CD4-positive, alpha-beta T cell treated with Interleukin-6 for 4 hours (primary cell): ENCODE measurements around the gene RTF1.
A peak's percentile ranks its signal among the peaks of the same experiment; 100 is the strongest.

Experiments
- DNase-seq: peaks from one replicate; pipeline ENCODE4 v3.0.0-alpha.2; 2020; ENCODE audit warnings: mixed read lengths

Gene RTF1

DNA sequence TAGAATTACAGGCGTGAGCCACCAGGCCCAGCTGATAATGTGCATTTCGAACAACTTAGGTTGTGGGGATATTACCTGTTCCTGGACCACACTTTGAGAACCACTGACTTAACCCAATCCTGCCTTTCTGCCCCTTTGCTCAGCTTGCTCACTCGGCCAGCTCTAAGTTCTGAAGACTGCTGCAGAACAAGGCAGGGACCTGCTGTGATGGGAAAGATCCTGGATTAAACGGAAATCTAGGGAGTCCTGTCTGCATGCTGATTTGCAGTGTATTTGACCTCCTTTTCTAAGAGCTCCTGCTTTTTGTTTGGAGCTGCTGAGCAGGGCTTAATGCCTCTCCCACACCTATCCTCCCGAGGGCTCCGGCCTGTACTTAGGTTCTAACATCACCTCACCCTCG lies 93.8 kb downstream of the RTF1 start:
- no peak for DNase-seq

DNA sequence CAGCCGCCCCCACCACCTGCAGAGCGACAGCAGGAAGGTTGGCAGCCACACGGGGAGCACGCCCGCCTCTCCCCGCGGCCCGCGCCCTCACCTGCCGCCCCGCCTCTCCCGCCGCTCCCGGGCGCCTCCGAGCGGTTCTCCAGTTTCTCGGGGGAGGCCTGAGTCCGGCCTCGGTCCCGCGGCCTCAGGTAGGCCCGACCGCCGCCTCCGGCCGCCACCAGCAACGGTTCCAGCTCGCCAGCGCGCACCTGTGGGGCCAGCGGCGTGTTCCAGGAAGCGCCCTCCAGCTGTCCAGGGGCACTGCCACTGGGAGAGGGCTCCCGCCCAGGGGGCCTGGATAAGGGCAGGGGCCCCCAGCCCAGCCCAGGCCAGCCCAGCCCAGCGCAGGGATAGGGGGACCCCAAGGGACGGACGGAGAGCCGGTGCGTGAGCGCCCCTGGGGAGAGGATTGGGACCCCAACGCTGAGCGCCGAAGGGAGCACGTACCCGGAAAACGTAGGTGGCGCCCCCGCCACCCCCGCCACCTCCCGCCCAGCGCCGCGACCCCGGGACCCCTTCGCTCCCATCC lies 94.5 kb downstream of the RTF1 start:
- DNase-seq, result no peak

DNA sequence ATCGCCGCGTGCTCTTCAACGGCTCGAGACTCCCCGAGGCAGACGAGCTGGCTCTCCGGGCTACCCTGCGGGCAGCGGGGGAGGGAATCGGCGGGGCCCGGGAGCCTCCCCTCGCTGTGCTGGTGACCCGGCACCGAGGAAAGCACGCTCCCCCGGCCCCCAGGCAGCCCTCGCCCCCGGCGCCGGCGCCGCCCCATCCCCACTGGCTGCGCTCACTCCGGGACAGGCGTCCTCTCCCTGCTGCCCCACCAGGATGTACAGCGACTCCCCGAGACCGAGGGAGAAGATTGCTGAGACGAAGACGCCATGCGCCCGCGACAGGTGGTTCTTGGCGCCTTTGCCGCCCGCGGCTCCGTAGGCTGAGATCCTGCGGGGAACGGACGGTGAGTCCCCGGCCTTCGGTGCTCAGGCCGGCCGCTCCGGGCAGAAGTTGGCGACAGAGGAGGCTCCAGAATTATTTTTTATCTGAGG lies 95.0 kb downstream of the RTF1 start:
- DNase-seq, result peak; percentile 29

DNA sequence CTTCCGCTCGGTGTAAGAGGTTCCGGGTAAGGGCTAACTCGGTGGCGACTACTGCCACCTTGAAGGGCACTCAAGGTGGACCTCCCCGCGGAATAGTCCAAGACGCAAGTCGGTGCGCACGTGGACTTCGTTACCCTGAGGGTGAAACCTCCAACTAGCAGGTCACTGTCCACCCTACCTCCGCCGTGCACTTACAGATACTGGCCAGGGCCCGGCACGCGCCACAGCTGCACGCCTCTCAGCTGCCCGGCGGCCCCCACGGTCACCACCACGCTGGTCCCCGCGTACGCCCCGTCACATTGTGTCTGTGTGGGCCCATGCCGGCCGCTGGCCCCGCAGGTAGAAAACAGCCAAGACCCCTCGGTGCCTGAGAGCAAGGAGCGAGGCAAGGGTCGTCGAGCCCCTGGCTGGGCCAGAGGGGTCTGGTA lies 95.6 kb downstream of the RTF1 start:
- no peak for DNase-seq

DNA sequence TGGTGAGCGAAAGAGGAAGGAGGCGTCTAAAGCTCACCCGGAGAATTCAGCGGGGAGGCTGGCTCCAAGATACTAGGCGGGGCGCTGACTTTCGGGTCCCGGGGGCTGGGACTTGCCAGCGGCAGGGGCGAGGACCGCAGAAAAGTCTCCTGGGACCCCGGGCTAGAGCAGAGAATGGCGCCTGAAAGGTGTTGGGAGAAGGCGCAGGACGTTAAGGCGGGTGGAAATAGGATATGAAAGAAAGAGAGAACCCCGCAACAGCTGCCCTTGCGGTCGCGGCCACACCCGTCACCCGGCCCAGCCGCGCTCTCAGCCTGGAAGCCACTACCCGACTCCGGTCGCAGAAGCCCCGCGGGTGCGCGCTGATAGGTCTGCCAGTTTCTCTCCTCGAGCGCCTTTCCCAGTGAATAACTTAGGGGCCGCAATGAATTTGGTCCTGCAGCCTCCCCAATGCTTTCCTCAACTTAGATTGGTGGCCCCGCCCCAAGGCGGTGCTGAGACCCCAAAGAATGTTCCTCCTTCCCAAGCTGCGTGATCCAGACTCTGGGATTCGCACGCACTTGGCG lies 96.1 kb downstream of the RTF1 start:
- DNase-seq, result peak; percentile 43

DNA sequence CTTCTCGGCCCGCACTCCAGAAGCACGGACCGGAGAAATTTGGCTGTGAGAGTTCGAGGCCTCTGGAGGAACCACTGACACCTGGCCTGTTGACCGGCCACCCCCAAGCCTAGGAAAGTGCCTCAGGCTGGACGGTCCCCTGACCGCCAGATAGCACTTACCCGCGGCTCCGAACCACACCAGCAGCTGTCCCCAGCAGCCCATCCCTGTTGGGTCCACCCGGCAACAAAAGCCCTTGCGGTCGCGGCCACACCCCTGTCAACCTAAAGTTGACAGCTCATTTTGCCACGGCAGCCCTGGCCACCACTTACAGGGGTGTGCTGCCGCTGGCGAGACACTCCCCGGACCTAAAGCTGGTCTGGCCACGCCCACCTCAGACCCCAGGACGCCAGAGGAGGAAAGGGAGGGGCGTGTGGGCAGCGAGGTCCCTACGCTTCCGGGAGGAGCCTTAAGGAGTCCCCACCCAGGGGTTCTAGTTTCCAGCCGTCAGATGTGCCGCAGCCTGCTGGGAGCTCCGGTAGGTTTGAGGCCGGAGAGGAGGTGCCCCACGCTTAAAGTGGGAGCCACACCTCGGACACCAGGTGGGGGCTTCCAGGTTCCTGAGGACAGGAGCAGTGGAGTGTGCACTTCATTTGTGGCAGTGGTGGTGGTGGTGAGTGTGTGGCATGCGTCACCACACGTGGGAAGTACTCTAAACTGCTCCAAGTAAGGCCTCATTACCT lies 96.8 kb downstream of the RTF1 start, which contains the start of gene LTK:
Gene LTK (minus strand): TSS at position 322 of the 722 bp plus-strand sequence. CDS start 118 bp downstream, at position 204.
- DNase-seq, result peak; percentile 24

DNA sequence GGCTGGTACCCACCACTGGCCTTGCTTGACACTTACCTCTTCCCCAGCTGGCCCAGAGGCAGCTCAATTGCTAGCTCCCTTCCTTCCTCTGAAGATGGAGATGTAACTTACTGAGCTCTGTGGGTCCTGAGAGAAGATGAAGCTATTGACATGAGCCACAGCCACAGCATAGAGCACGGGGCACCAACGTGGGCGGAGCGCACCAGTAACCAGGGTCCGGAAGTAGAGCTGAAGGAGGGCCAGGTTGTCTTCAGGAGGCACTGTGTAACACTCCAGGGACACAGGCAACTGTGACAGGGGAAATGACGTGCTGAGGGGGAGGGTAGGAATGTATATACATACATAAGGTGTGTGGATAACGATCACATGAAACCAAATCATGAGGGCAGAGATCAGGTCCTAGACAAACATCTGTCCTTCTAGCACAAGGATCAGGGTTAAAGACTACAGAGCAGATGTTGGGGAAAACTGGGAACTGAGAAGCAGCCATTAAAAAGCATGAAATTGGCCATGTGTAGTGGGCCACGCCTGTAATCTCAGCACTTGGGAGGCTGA lies 101.1 kb downstream of the RTF1 start:
- no peak for DNase-seq

DNA sequence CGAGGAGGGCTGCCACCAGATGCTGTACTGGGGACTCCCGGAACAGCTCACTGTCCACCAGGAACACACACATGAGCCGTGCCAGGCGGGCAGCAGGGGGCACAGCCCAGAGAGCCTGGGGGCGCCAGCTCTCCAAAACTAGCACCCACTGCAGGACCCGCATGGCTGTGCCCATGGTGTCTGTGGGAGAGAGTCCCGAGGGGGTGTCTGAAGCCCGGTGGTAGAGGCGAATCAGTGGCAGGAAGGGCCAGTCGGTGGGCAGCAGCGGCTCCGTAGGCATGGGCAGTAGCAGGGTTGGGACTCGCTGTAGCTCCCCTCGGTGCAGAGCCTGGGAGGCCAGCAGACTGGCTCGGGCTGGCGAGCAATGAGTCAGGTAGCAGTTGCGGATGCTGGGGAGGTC lies 103.7 kb downstream of the RTF1 start:
- no peak for DNase-seq

DNA sequence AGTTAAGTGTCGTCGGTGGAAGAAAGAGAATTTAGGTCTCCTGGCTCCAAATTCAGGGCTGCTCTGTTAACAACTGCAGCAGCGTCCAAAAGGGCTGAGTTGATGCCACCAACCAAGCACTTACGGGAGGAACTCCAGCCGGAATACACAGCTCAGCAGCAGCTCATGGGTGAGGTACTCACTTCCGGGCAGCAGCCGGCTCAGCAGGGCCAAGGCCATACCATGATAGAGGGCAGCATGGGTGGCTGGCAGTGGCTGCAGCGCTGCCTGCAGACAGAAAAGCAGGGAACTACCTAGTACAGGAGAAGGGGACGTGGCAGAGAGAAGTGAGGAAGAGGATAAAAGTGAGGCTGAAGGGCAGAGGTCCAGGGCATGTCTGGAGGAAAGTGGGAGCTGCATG lies 104.7 kb downstream of the RTF1 start:
- no peak for DNase-seq

DNA sequence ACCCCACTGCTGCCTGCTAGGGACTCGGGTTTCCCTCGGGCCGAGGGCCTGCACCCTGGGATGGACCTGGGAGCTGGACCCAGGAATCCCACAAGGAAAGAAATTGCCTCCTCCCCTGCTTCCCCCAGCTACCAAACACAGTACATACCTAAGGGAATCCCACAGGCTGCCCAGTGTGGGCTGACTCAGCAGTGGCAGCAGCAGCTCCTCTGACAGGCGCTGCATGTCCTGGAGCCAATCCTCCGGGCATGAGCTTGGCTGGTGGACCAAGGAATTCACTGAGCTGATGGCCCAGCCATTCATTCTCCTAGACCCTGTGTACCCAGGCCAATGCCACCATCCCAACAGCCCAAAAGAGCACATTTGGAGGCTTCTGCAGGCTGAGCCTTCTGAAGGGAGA lies 106.2 kb downstream of the RTF1 start:
- no peak for DNase-seq

DNA sequence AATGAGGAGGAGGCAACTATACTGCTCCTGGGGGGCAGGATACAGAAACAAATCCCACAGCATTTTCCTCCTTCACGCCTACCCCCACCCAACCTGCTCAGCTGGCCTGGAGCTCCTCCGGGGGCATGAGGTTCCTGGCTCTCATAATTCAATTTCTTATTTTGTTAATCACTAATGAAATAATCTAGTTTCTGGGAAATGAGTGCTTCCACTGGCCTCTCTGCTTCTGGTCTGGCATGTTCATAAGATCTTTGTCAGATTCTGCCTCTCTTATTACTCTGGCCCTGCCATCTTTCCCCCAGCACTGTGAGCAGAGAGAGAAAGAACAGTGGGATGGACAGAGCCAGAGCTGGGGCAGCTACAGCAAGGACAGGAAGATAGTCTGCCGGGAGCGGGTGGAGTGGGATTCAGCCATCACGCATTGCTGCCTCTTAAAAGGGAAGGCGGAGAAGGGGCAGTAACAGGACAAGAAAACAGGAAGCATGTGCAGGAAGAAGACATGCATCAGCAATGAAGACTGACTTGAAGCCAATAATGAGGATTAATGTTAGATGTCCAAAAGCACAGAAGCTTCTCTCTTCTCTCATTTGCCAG lies 113.6 kb downstream of the RTF1 start:
- no peak for DNase-seq
